Mucosa of descending colon (tissue), 3 donors: ENCODE data around the gene WASF3. TPM values are rescaled to one million over a fixed set of nuclear protein-coding genes. Genes with fewer than 3 reads are reported as not detected.

Experiments used
- ATAC-seq: fragments of 200-7000 bp; cut with Tn5 transposase; one replicate; pipeline ENCODE4 v1.9.1; 2020; ENCODE audit warnings: mild to moderate bottlenecking, moderate library complexity
- DNase-seq, 3 donors: peaks; one replicate each; pipeline ENCODE4 v3.0.0-alpha.2; 2020
- H3K36me3 ChIP-seq: fragments of 200-600 bp; one replicate; pipeline ENCODE4 v1.8.0; 2021; ENCODE audit warnings: low read depth, mild to moderate bottlenecking
- H3K4me1 ChIP-seq: fragments of 200-600 bp; one replicate; pipeline ENCODE4 v1.8.0; 2021; ENCODE audit warnings: low read depth, mild to moderate bottlenecking
- H3K4me3 ChIP-seq: fragments of 200-600 bp; one replicate; pipeline ENCODE4 v1.8.0; 2021; ENCODE audit warnings: mild to moderate bottlenecking
- H3K9me3 ChIP-seq: fragments of 200-600 bp; one replicate; pipeline ENCODE4 v1.8.0; 2021; ENCODE audit warnings: mild to moderate bottlenecking
- intact Hi-C, 2 donors: fragments of 100-400 bp; cut with DNase I in 1 of 2; cut with micrococcal nuclease in 1 of 2; formaldehyde crosslinking; loops; one replicate each; pipeline versions ENCODE4 v1.11.0 to v1.11.1; 2022; cut with DNase I, micrococcal nuclease
- total RNA-seq, 3 donors: library from RNA; stranded (reverse); fragmentation: NEBNext Ultra II Directional in 2 of 3; extraction: Animal tissue kit (Norgen Biotek cat#: 25700) in 2 of 3; gene quantifications; one replicate each; pipeline versions ENCODE4 v1.2.1 to v1.2.4, GENCODE V29; 2021 to 2023
- TF ChIP-seq, protein P1 (sequence below): fragments of 200-600 bp; IDR thresholded peaks from one replicate; pipeline ENCODE4 v1.8.0; 2022; ENCODE audit warnings: antibody characterized with exemption, mild to moderate bottlenecking
- donor health status: DM: no; HTN: no; CAD: no; lungs with moderate emphysema.
- donor health status: DM: no; HTN: no; CAD: no.
- donor health status: DM: no; HTN: yes; CAD: no.

Gene WASF3
- total RNA-seq, 3 donors from 2014 or later: 1.4 to 18.4 (median 4.4) TPM

- TF ChIP-seq, protein P1, sequence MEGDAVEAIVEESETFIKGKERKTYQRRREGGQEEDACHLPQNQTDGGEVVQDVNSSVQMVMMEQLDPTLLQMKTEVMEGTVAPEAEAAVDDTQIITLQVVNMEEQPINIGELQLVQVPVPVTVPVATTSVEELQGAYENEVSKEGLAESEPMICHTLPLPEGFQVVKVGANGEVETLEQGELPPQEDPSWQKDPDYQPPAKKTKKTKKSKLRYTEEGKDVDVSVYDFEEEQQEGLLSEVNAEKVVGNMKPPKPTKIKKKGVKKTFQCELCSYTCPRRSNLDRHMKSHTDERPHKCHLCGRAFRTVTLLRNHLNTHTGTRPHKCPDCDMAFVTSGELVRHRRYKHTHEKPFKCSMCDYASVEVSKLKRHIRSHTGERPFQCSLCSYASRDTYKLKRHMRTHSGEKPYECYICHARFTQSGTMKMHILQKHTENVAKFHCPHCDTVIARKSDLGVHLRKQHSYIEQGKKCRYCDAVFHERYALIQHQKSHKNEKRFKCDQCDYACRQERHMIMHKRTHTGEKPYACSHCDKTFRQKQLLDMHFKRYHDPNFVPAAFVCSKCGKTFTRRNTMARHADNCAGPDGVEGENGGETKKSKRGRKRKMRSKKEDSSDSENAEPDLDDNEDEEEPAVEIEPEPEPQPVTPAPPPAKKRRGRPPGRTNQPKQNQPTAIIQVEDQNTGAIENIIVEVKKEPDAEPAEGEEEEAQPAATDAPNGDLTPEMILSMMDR: no peak
- Histone ChIP-seq H3K4me1 (no peaks in the 10 kb centered on the region), H3K4me3 (no peak overlapping the region), H3K36me3 (no peaks in the 10 kb centered on the region), H3K9me3 (peaks cover 7% of the 10 kb centered on the region)
- no peak for DNase-seq
- ATAC-seq: no peak
- intact Hi-C loops: loop anchor here in 1 of 2 donors (10.0 kb wide), 1 partner anchor 203 kb away; no protein-coding TSS in a partner anchor
Observed at GRCh38 chr13:26688286-26688685, 130.8 kb downstream of the WASF3 start.

DNA sequence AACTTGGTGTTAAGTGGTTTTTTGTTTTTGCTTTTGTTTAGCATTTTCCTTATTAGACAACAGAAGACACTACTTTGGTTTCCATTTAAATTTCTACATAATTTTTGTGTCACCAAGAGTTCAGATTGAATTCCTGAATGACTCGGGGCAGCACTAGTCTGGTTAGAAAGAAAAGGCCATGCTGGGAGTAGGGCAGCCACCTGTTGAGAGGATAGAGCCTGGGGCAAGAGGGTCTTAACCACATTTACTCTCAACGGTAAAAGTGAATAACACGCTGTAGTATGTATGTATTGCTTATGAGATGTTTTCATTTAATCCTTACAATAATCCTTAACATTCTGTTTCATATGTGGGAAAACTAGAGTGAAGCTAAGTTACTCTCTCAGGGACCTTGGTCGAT is 131.5 kb downstream of the WASF3 start:
- no peaks in the 10 kb centered on the region for H3K4me1 ChIP-seq
- H3K9me3 ChIP-seq: peaks cover 7% of the 10 kb centered on the region
- ATAC-seq (no peak), DNase-seq (no peak)
- no peak overlapping the region for H3K4me3 ChIP-seq
- no peaks in the 10 kb centered on the region for H3K36me3 ChIP-seq
- TF ChIP-seq, protein P1: no peak
- intact Hi-C loops: loop anchor here in 1 of 2 donors (10.0 kb wide), 1 partner anchor 204 kb away; no protein-coding TSS in a partner anchor

- TF ChIP-seq, protein P1: no peak
- intact Hi-C loops: loop anchor here (10.0 kb wide), 2 partner anchors 199 to 509 kb away; no protein-coding TSS in a partner anchor
- Histone ChIP-seq H3K4me1 (no peaks in the 10 kb centered on the region), H3K9me3 (peaks cover 7% of the 10 kb centered on the region), H3K4me3 (no peak overlapping the region), H3K36me3 (no peaks in the 10 kb centered on the region)
- ATAC-seq (no peak), DNase-seq (no peak)
Observed at GRCh38 chr13:26693749-26694463, 136.4 kb downstream of the WASF3 start.

- TF ChIP-seq, protein P1: no peak
- intact Hi-C loops: loop anchor here (5.0 to 10.0 kb wide), 3 partner anchors 200 to 512 kb away; no protein-coding TSS in a partner anchor
Observed at GRCh38 chr13:26694609-26695359, 137.3 kb downstream of the WASF3 start.

DNA sequence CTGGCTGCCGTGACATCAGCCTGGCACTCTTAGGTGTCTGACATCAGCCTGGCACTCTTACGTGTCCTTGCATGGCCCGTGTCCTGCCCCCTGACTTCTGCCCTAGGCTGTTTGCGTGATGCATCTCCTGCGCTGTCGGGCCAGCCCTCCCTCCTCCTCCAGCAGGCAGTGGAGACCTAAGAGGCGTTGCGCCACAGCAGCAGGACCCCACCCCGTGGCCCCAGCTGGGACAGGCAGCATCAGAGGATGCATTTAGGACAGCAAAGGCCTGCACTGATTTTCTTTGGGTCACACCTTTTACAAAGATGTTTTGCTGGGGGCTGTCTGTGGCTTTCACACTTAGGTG is 137.8 kb downstream of the WASF3 start:
- H3K36me3 ChIP-seq: no peaks in the 10 kb centered on the region
- ATAC-seq (no peak), DNase-seq (no peak)
- no peak overlapping the region for H3K4me3 ChIP-seq
- TF ChIP-seq, protein P1: no peak
- no peaks in the 10 kb centered on the region for H3K4me1 ChIP-seq
- H3K9me3 ChIP-seq: peaks cover 3% of the 10 kb centered on the region
- intact Hi-C loops: loop anchor here (5.0 to 10.0 kb wide), 3 partner anchors 201 to 513 kb away; no protein-coding TSS in a partner anchor

More at GRCh38 chr13:26694609-26695359, 137.3 kb downstream of the WASF3 start:
- DNase-seq: no peak
- H3K9me3 ChIP-seq: peaks cover 7% of the 10 kb centered on the region
- no peak overlapping the region for H3K4me3 ChIP-seq
- H3K36me3 ChIP-seq: no peaks in the 10 kb centered on the region
- no peaks in the 10 kb centered on the region for H3K4me1 ChIP-seq
- no peak for ATAC-seq
